ENCODE data around the gene EFHD2.

- TF ChIP-seq POLR2A (IDR thresholded peaks at IDR 0.05; ENCODE audit: low read length), result no peak
- TF ChIP-seq GATA1 (IDR thresholded peaks at IDR 0.05; ENCODE audit: low read depth, low read length), result no peak
These were observed 59.7 kb downstream of the EFHD2 start for GRCh38 chr1:15469361-15469760.

Data from erythroblast (primary cell).